Lung (tissue), 12 donors: ENCODE results near the gene STARD13. TPM values are rescaled to one million over a fixed set of nuclear protein-coding genes. Genes with fewer than 3 reads are reported as not detected.

Source experiments
- ATAC-seq: fragments of 200-7000 bp; cut with Tn5 transposase; one replicate; pipeline ENCODE4 v1.9.1; 2020; ENCODE audit warnings: moderate number of reproducible peaks; ENCODE audit not compliant: insufficient read depth, low FRiP score
- DNase-seq, 3 donors: peaks; one replicate each; pipeline ENCODE4 v3.0.0-alpha.2; 2013 to 2017
- H3K27ac ChIP-seq, 2 donors: one replicate each; pipeline ENCODE4 v1.5.1; 2013; ENCODE audit warnings: mild to moderate bottlenecking in 2 of 2, moderate library complexity in 2 of 2, control low read depth in 1 of 2, inconsistent platforms in 1 of 2, low read depth in 1 of 2, low read length in 1 of 2
- H3K27me3 ChIP-seq, 3 donors: one replicate each; pipeline ENCODE4 v1.5.1; 2013; ENCODE audit warnings: low read length in 2 of 3; ENCODE audit not compliant: control insufficient read depth in 3 of 3, insufficient read depth in 3 of 3
- H3K36me3 ChIP-seq, 4 donors: one replicate each; pipeline ENCODE4 v1.5.1; 2013; ENCODE audit warnings: low read length in 4 of 4, mild to moderate bottlenecking in 1 of 4, moderate library complexity in 1 of 4; ENCODE audit not compliant: control insufficient read depth in 4 of 4, insufficient read depth in 4 of 4
- H3K4me1 ChIP-seq, 5 donors: one replicate each; pipeline ENCODE4 v1.5.1; 2013; ENCODE audit warnings: low read length in 5 of 5, mild to moderate bottlenecking in 2 of 5, moderate library complexity in 1 of 5; ENCODE audit not compliant: control insufficient read depth in 5 of 5, insufficient read depth in 5 of 5
- H3K4me3 ChIP-seq: one replicate; pipeline ENCODE4 v1.5.1; 2013; ENCODE audit warnings: mild to moderate bottlenecking, control low read depth, moderate library complexity
- H3K9ac ChIP-seq, 2 donors: one replicate each; pipeline ENCODE4 v1.5.1; 2013; ENCODE audit warnings: low read length in 2 of 2, control low read depth in 1 of 2; ENCODE audit not compliant: insufficient read depth in 1 of 2
- H3K9me3 ChIP-seq, 4 donors: one replicate each; pipeline ENCODE4 v1.5.1; 2013; ENCODE audit warnings: low read length in 3 of 4, mild to moderate bottlenecking in 1 of 4, moderate library complexity in 1 of 4; ENCODE audit not compliant: control insufficient read depth in 4 of 4, insufficient read depth in 3 of 4
- WGBS, 2 donors: extraction: QIAGEN DNeasy Blood & Tissue Kit; methylation state at CpG; one replicate each; pipeline ENCODE4 v1.1.7; 2013; 5-methylcytosine and 5-hydroxymethylcytosine counted together
- polyA plus RNA-seq, 2 donors: library from polyadenylated mRNA; stranded (reverse); fragments of 200-250 nt; gene quantifications; one replicate each; pipeline ENCODE4 v1.2.1, GENCODE V29; 2013
- total RNA-seq, 2 donors: library from RNA; depleted of rRNA in 1 of 2; stranded (reverse); fragments of >200 nt in 1 of 2; gene quantifications; one replicate each; pipeline ENCODE4 v1.2.1, GENCODE V29; 2014 to 2021
- TF ChIP-seq, protein P1 (sequence below): IDR thresholded peaks from 2 replicates; pipeline ENCODE4 v1.5.1; 2012; ENCODE audit warnings: mild to moderate bottlenecking; ENCODE audit errors: control extremely low read depth, extremely low read depth
- donor health status: control.
- donor health status: control.
- donor health status: Bipolar disorder and iron deficiency.
- donor health status: healthy.
- donor health status: DM: yes; HTN: yes; CAD: no.

The STARD13 gene
- total and polyA plus RNA-seq, 4 donors, result 7.9 to 91.6 (median 29.7) TPM

DNA sequence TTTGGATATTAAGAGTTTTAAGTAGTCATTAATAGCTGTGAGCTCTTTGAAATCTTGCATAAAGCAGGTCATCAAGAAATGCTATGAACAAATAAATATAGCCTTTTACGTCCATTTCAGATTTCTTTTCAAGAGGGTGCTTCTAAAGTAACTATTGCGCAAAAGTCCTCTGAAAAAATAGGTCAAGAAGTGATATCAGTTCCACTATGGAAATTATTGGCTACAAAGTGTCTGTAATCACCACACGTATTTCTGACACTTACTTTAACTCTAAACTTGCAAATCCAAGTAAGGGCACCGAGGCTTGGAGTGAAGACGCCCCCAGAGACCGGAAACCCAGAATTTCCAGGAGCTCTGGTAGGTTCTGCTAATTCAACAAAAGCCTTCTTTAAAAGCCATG is 44.9 kb upstream of the STARD13 start:
- H3K9ac ChIP-seq, result no peak overlapping the region
- H3K9me3 ChIP-seq, result no peaks in the 10 kb centered on the region
- no peak overlapping the region for H3K4me3 ChIP-seq
- WGBS, 2 donors, result 67 to 80% methylated on average over 6 of the region's 6 CpGs
- H3K27ac ChIP-seq, result no peak overlapping the region
- no peaks in the 10 kb centered on the region for H3K27me3 ChIP-seq
- ATAC-seq, result no peak
- H3K36me3 ChIP-seq, result no peaks in the 10 kb centered on the region
- TF ChIP-seq, protein P1, sequence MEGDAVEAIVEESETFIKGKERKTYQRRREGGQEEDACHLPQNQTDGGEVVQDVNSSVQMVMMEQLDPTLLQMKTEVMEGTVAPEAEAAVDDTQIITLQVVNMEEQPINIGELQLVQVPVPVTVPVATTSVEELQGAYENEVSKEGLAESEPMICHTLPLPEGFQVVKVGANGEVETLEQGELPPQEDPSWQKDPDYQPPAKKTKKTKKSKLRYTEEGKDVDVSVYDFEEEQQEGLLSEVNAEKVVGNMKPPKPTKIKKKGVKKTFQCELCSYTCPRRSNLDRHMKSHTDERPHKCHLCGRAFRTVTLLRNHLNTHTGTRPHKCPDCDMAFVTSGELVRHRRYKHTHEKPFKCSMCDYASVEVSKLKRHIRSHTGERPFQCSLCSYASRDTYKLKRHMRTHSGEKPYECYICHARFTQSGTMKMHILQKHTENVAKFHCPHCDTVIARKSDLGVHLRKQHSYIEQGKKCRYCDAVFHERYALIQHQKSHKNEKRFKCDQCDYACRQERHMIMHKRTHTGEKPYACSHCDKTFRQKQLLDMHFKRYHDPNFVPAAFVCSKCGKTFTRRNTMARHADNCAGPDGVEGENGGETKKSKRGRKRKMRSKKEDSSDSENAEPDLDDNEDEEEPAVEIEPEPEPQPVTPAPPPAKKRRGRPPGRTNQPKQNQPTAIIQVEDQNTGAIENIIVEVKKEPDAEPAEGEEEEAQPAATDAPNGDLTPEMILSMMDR, result no peak
- peaks cover 0 to 8% (median 0%) of the 10 kb centered on the region in 5 donors for H3K4me1 ChIP-seq
- DNase-seq, result peak in 1 of 3 donors; percentile 45

DNA sequence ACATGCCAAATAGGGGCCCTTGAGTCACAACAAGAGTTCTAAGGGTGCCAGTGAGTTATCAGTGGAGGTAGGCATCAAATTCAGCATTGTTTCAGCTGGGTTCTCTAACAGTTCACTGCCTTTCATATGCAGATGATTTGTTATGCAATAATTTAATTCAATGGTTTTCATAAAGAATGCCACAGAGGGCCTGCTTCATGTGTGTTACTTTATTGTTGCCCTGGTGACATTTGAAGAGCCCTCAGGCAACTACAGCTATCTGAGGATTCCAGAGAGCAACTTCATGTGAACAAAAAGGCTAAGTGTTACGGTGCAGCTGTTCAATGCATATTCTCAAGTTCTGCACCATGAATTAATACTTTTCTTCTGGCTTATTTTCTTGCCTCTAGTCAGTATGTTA is 43.1 kb upstream of the STARD13 start:
- ATAC-seq, result no peak

DNA sequence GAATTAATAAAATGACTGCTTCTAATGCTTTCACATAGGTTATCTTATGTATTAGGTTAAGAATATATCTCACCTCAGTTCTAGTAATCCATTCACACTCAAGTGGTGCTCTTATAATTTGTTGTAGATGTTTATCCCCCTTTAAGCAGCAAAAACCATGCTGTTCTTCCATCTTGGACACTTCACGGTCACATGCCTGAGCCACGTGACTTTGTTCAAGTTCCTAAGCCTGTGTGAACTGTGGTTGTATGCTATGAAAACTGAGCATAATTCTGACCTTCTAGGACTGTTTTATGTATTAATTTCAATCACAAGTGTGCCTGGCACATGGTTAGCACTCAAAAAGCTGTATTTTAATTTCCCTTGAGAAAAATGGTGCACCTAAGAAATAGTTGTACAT is 41.2 kb upstream of the STARD13 start:
- 94 to 98% methylated on average over 2 of the region's 2 CpGs for WGBS, 2 donors

More for the DNA sequence above, 43.1 kb upstream of the STARD13 start:
- TF ChIP-seq, protein P1, result no peak
- H3K27ac ChIP-seq, result peak overlapping the region in 1 of 2 donors; percentile 21
- no peaks in the 10 kb centered on the region for H3K36me3 ChIP-seq
- H3K4me1 ChIP-seq, result peaks cover 0 to 24% (median 5%) of the 10 kb centered on the region in 5 donors
- H3K9me3 ChIP-seq, result no peaks in the 10 kb centered on the region
- no peak overlapping the region for H3K4me3 ChIP-seq
- H3K9ac ChIP-seq, result no peak overlapping the region
- DNase-seq, result peak; percentile 44 to 74 (median 63)
- WGBS, 2 donors, result 75 to 96% methylated on average over 1 of the region's 1 CpG
- no peaks in the 10 kb centered on the region for H3K27me3 ChIP-seq

More for the DNA sequence above, 41.2 kb upstream of the STARD13 start:
- TF ChIP-seq, protein P1, result no peak
- Histone ChIP-seq H3K4me1 (peaks cover 0 to 39% (median 5%) of the 10 kb centered on the region in 5 donors), H3K4me3 (no peak overlapping the region), H3K27ac (no peak overlapping the region), H3K36me3 (no peaks in the 10 kb centered on the region), H3K9ac (no peak overlapping the region), H3K27me3 (no peaks in the 10 kb centered on the region), H3K9me3 (no peaks in the 10 kb centered on the region)
- DNase-seq (no peak), ATAC-seq (no peak)
